ENCODE results near the gene CCL22.

DNA sequence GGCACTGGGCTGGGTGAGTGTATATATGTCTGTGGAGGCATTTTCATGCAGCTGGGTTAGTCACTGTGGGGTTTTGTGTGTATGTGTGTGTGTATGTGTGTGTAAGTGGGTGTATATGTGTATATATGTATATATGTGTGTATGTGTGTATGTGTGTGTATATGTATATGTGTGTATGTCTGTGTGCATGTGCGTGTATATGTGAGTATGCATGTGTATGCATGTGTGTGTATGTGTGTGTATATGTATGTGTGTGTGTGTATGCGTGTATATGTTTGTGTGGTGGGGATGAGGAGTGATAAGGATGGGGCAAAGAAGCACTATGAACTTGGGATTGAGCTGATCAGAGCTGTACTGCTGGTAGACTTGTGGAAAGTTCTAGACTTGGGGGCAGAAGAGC lies 45.1 kb upstream of the CCL22 start:
- TF ChIP-seq POLR2A (IDR thresholded peaks at IDR 0.05) = no peak
- TF ChIP-seq, protein P1, sequence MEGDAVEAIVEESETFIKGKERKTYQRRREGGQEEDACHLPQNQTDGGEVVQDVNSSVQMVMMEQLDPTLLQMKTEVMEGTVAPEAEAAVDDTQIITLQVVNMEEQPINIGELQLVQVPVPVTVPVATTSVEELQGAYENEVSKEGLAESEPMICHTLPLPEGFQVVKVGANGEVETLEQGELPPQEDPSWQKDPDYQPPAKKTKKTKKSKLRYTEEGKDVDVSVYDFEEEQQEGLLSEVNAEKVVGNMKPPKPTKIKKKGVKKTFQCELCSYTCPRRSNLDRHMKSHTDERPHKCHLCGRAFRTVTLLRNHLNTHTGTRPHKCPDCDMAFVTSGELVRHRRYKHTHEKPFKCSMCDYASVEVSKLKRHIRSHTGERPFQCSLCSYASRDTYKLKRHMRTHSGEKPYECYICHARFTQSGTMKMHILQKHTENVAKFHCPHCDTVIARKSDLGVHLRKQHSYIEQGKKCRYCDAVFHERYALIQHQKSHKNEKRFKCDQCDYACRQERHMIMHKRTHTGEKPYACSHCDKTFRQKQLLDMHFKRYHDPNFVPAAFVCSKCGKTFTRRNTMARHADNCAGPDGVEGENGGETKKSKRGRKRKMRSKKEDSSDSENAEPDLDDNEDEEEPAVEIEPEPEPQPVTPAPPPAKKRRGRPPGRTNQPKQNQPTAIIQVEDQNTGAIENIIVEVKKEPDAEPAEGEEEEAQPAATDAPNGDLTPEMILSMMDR (IDR thresholded peaks at IDR 0.05) = no peak

Measured in adrenal gland (tissue), 5 donors.